AG20443 (cell line): ENCODE data around the gene SDHAF2.
"Not testable (repeated sequence)": the region's sequence is repeated elsewhere in the genome, so short reads cannot be mapped to it uniquely, and the experiment has no call there.

ENCODE experiments used
- DNase-seq: peaks from one replicate; pipeline ENCODE4 v3.0.0; 2012; ENCODE audit warnings: low spot score, mixed read lengths

The SDHAF2 gene

GRCh38 chr11:61429691-61430582, at the start of gene SDHAF2, which contains the start of gene CPSF7:
SDHAF2 (plus strand) TSS chr11:61430124; CDS start chr11:61430147, 23 bp downstream.
CPSF7 (minus strand) TSS chr11:61429975; CDS start chr11:61429235, 740 bp downstream.
- DNase-seq, result peak; percentile 99

DNA sequence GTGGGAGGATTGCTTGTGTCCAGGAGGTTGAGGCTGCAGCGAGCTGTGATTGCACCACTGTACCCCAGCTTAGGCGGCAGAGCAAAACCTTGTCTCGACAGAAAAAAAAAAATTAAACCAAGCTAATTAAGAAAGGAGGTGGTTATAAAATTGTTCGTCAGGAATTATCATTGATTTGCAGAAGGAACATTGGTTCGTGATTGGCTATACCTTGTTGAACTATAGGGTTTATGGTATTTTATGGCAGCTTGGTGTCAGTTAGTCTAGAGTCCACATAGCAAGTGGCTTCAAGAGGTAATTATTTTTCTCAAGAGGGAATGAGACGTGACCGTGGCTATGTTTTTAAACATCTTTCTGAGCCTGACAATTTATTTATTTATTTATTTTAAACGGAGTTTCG, 49.0 kb upstream of the SDHAF2 start:
- DNase-seq, result no peak

- DNase-seq, result not testable (repeated sequence)
These were observed 46.1 kb upstream of the SDHAF2 start for GRCh38 chr11:61383859-61384258.

GRCh38 chr11:61384271-61385242, 45.4 kb upstream of the SDHAF2 start:
- peak; percentile 24 for DNase-seq

DNA sequence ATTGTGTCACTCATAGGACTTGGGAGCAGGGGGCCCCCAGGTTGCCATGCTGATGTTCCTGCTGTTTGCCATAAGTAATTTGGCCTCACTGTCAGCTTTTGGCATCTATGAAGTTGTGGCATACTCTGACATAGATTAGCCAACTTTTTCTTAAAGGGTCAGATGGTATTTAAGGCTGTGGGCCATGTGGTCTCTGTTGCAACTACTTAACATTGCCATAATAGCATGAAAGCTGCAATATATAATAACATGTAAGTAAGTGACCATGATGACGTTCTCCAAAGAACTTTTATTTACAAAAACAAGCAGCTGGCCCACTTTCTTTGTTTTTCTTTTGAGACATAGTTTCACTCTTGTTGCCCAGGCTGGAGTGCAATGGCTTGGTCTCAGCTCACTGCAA, 39.8 kb upstream of the SDHAF2 start:
- DNase-seq, result no peak

DNA sequence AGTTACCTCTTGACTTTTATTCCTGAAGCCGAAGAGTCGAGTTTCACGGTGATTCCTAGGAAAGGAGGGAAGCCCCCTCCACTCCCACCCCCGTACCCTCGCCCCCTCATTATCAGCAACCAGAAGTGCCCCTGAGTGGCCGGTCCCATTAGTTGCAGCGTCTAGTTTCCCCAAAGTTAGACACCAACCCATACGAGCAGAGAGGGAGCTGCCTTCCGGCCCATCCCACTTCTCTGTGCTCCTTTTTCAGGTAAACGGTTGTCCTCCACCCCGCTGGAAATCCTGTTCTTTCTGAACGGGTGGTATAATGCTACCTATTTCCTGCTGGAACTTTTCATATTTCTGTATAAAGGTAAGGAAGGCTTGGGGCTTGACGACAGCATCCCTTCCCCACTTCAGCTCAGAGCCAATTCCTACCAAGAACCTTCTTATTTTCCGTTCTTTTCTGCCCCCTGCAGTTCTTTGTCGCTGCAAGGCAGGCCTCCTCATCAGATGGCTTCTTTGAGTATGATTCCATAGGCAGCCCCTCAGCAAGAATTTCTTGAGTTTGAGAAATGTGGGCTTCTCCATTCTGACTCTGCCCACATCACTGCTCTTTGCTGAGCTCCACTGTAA, 36.8 kb upstream of the SDHAF2 start:
- peak; percentile 47 for DNase-seq

- DNase-seq, result no peak
These were observed 28.8 kb upstream of the SDHAF2 start for GRCh38 chr11:61401173-61401572.

DNA sequence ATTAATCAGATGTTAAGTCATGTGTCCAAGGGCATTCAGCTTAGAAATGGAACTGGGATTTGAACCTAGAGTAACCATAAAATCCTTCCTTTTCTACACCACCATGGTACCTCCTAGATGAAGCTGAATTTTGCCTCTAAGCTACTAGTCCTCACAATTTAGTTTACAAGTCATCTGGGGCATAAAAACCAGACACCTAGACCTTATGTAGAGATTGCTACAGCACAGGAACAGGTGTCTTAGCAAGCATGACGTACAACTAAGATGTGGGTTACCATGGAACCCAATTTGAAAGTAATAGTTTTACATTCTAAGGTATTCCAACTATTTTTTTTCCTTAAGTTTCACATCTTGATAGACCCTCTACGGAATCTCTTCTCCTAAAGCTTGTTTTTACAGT, 28.4 kb upstream of the SDHAF2 start:
- no peak for DNase-seq

DNA sequence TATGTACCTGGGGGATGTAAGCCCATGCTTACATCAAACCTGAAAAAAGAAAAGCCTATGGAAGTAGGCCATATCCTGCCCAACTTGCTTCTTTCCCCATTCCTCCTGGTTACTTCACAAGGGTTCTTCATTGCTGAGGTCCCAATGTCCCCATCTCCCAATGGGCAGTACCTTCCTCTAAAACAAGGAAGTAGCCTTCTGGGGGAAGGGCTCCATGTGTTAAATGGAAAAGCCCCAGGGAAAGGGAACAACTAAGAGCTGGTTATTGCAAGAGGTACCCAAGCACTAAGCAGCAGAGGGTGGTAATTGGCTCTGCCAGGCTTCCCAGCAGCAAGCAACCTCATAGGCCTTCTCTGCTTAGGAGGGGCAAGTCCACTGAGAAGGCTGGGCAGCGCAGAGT, 26.3 kb upstream of the SDHAF2 start:
- no peak for DNase-seq

DNA sequence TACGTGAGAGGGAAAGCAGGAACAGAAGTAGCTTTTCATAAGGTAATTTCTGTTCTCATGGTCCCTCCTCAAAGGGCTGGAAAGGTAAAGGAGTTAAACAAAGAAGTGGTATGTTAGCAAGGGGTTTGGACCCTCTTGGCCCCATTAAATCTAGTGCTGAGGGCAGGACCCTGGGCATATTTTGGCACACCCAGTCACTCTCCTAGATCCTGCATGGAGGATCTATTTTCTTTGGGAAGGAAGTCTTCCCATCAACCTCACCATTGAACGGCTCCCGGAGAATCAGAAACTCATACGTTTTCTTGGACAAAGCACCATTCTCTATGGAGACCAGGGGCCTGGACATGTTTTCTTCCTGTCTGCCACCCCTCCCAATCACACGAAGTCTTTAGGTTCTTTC, 25.8 kb upstream of the SDHAF2 start:
- no peak for DNase-seq

GRCh38 chr11:61404641-61405040, 25.3 kb upstream of the SDHAF2 start:
- no peak for DNase-seq

DNA sequence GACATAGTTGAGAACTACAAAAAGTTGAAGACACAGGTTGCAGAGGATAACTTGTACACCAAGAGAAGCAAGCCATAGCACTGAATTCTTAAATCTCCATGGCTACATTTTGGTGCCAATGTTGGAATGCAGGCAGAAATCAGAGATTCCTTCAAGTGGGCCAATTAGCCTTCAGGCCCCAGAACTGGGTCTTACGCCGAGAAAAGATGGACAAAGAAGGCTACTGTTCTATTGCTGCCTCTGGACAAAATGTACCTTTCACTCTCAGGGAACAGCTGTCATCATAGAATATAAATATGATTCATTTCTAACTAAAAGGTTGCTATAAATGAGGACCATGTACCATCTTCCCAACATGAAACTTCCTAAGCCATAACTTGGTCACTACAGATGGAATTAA, 23.9 kb upstream of the SDHAF2 start:
- no peak for DNase-seq

GRCh38 chr11:61406991-61407728, 22.8 kb upstream of the SDHAF2 start:
- DNase-seq, result no peak

DNA sequence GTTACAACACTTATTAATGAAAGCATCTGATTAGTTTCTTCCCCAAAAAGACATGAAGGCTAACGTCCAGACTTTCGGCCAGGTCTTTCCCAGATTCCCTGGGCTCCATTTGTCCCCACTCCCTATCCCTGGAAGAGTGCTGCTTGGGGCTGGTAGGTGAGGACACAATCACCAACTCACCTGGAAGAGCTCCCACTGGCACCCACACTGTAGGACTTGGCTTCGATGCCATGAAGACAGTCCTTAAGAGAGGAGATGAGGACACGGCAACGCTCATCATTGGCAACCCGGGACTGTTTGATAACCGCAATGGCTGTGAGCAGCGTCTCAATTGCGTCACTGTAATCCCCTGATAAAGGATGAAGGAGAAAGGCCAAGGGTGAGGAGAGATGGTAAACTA, 18.3 kb upstream of the SDHAF2 start:
- no peak for DNase-seq

DNA sequence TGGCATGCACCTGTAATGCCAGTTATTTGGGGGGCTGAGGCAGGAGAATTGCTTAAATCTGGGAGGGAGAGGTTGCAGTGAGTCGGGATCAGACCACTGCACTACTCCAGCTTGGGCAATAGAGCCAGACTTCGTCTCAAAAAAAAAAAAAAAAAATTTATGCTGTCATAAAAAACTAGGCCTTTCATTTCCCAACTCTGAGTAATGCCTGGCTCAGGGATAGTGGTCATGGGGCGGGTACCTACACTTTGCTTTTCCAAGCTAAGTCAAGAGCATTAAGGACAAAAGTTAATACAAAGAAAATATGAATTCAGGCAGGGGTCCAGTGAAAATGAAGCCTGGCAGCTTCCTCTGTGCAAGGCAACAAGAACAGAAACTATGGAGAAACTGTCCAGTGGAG, 16.4 kb upstream of the SDHAF2 start:
- DNase-seq, result peak; percentile 76

DNA sequence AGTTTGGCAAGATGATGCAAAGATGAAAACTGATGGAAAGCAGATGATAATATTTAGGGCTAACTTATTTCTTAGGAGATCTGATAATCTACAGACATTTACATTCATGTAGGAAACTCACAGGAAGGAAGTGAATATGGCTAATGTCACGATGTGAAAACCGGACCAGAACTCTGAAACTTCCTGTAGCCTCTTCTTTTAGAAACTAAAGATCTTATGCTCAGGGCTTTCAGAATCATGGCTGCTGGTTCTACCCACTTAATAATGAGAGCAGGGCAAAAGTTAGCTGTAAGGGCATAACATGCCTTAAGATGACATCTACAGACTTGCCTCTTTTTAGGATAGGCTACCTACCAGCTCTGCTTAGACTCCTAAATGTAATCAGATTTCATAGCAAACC, 15.4 kb upstream of the SDHAF2 start:
- no peak for DNase-seq

GRCh38 chr11:61415381-61415780, 14.5 kb upstream of the SDHAF2 start:
- no peak for DNase-seq

DNA sequence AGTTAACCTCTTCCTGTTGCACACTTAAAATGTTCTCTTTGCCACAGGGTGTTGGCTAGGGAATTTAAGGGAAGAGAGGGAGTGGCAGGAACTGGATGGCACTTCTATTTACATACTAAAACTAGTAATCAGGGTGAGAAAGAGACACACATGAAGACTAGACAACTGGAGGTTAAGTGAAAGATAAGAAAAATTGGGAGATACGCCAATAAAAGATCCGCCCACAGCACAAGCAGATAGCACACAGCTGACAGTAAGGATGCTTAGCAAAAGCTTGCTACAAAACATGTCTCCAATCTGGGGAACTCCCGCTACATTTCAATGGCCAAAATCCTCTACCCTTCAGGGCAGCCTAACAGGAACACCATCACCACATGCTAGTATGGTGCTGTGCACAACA, 13.0 kb upstream of the SDHAF2 start:
- no peak for DNase-seq

- DNase-seq, result no peak
These were observed 12.3 kb upstream of the SDHAF2 start for GRCh38 chr11:61417670-61418069.

DNA sequence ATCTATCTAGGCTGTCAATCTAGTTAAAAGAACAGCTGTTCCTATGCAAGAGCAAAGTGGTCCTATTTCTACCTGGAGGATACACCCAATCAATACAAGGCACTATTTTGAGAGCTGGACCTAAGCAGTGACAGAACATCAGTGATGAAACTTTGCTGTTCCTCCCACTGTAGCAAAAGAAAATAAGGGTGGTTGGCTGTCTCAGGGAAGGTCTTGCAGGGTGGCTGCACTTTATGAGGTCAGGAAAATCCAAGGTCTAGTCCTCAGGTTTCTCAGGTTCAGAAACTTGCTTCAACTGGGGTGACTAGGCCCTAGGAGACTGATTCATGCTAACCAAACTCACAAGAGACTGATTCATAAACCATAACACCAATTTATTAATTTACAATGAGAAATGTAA, 11.8 kb upstream of the SDHAF2 start:
- DNase-seq, result no peak

GRCh38 chr11:61422226-61422625, 7.7 kb upstream of the SDHAF2 start:
- no peak for DNase-seq
